HG03565 (cell line): ENCODE data around the gene CNPPD1.
"Not testable (repeated sequence)": the region's sequence is repeated elsewhere in the genome, so short reads cannot be mapped to it uniquely, and the experiment has no call there.

Experiments
- ATAC-seq: cut with Tn5 transposase; IDR thresholded peaks from one replicate; pipeline ENCODE4 v1.9.1; 2021; ENCODE audit warnings: mild to moderate bottlenecking, moderate library complexity; ENCODE audit not compliant: unreplicated experiment

CNPPD1 gene

DNA sequence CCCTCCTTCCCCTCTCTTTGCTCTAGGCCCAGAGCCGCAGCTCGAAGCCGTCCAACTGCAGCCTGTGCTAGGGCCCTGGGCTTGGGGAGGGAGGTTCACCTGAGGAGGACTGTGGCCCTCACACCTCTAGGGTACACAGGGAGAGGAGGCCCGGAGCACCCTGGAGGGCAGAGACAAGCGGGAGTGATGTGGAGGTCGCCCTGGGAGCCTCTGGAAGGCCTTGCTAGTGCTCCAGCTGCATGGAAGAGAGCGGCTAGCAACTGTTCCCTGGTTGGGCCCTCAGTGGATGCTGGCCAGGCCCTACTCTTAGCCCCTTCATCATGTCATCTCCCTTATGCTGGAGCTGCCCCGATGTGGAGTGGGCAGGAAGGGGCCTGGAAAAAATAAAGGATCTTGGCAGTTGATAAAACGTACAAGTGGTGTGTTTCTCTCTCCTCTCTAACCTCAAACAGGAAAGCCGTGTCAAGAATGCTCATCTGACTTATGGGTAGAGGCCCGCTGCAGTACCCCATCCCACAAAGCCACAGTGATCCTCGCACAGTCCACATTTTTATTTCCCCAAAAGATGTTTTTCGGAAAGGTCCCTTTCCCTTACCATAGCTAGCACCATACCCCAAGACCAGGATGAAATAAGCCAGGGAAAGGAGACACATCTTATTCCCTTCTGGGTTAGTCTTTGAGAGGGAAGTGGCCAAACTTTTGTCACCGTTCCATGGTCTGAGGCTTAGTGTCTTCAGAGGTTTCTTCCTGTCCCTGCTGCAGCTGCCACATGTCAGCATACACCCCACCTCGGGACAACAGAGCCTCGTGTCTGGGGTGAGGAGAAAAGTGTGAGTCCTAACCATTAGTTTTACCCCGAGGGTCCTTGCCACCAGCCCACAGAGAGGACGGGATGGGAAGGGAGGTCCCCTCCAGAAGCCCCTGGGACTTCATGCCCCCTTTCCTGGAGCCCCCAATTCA lies 32.8 kb upstream of the CNPPD1 start:
- no peak for ATAC-seq

DNA sequence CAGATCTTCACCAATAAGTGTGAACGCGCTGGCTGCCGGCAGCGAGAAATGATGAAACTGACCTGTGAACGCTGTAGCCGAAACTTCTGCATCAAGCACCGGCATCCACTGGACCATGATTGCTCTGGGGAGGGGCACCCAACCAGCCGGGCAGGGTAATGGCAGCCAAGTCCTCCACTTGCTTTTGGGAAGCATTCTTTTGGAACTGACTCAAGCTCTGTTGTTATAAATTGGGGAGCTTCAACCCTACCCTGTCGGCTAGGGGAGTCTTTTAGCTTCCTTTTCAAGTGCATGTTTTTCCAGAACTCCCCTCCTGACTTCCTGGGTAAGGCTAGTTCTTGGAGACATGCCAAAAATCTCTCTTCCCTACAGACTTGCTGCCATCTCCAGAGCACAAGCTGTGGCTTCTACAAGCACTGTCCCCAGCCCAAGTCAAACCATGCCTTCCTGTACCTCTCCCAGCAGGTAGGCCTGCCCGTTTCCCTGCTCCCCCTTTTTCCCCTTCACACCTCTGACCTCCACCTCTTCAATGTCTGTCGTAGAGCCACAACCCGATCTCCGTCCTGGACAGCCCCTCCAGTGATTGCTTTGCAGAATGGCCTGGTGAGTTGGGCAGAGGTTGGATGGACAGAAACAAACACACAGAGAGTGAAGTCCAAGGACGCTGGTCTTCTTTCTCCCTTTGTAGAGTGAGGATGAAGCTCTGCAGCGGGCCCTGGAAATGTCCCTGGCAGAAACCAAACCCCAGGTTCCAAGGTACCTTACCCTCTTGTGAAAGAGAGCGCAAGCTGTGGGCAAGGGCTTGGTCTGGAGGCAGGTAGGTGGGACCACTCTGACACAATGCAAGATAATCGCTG lies 31.4 kb upstream of the CNPPD1 start:
- no peak for ATAC-seq

DNA sequence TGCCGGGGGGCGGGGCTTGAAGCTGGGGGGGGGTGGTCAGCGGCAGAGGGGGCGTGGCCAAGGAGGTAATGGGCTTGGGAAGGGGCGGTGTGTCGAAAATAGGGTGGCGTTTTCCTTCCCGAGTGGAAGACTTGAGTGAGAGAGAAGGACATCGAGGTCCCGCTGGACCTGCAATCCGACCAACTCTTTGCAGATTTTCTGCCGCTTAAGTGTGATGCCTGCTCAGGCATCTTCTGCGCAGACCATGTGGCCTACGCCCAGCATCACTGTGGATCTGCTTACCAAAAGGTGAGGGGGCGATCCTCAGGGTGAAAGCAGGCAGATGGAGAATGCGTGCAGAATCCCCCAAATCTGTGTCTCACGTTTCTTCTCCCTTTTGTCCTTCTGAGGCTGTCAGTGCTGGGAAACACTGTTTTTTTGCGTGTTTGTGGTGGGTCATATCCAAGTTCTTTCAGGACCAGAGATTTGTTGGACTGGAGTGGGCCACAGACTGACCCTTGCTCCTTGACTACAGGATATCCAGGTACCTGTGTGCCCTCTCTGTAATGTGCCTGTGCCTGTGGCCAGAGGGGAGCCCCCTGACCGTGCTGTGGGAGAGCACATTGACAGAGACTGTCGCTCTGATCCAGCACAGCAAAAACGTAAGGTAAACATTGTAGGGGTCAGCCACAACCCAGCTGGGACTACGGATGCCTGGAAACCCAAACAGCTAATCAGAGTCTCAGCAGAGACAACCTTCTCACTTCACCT lies 30.6 kb upstream of the CNPPD1 start:
- no peak for ATAC-seq

DNA sequence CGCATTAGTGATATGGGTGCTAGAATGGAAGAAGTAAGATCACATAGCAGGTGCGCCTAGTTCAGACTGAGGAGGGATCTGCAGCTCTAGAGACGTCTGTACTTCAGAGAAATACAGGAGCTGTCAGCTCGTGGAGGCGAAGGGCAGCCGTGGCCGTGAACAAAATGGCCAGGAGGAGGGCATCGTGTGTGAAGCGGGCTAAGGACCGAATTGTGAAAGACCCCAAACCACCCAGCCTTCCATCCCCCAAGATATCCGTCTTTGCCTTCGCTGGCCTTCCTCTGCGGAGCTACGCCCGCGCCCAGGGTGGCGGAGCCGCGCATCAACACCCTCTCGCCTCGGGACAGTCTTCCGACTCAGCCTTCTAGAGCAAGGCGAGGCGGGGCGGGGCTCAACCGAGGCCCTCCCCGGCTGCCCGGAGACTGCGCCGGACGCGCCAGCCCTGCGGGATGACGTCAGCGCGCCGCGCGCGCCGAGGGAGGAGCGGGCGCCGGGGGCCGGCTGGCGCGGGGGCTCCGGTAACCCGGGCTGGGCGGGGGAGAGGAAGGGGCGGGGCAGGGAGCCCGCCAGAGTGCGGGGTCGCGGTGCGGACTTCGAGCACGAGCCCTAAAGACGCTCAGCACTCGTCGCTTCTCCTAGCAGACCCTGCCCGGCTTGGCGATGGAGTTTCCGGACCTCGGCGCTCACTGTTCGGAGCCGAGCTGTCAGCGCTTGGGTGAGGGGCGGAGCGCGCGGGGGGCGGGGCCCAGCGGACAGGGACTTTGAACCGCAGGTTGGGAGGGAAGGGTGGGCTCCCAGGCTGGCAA lies 29.8 kb upstream of the CNPPD1 start, which contains the start of gene ZFAND2B:
Gene ZFAND2B, plus strand, starts transcription at position 455 of the 806 bp plus-strand sequence. Its CDS starts 206 bp downstream, at position 661.
- ATAC-seq: peak; percentile 95

DNA sequence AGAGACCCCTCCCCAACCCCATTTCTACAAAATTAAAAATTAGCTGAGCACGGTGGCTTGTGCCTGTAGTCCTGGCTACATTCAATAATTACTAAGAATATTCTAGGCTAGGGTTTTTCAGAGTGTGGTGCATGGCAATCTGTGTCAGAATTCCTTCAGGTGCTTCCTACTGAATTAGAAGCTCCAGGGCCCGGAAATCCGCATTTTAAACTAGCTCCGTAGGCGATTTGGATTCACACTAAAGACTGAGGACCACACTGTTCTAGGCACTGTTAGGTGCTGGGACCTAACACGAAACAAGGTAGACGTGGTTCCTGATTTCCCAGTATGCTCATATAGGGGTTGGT lies 29.2 kb upstream of the CNPPD1 start:
- no peak for ATAC-seq

DNA sequence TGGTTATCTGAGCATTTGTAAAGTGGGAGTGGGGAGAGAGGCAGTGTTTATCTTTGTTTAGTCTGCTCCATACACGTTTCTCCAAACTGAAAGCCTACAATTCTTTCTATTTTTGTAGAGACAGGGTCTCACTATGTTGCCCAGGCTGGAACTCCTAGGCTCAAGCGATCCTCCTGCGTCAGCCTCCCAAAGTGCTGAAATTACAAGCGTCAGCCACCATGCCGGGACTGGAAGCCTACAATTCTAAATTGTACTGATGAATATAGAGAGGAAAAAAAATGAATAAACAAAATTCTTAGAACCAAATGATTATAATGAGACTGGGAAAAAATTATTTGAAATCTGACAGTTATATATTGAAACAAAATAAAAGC lies 28.4 kb upstream of the CNPPD1 start:
- no peak for ATAC-seq

DNA sequence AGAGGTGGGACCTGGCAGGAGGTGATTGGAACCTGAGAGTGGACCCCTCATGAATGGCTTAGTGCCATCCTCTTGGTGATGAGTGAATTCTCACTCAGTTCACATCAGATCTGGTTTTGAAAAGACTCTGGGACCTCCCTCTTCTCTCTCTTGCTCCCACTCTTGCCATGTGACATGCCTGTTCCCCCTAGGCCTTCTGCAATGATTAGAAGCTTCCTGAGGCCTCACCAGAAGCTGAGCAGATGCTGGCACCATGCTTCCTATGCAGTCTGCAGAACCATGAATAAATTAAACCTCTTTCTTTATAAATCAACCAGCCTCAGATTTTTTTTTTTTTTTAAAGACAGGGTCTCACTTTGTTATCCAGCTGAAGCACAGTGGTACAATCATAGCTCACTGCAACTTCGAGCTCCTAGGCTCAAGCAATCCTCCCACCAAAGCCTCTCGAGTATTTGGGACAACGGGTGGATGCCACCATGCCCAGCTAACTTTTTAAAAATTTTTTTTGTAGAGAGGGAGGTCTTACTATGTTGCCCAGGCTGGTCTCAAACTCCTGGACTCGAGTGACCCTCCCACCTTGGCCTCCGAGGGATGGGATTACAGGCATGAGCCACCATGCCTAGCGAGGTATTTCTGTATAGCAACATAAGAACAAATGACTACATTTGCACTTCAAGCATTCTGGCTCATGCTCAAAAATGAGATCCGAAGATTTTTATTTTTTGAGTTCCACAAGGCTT lies 27.9 kb upstream of the CNPPD1 start:
- ATAC-seq: no peak

DNA sequence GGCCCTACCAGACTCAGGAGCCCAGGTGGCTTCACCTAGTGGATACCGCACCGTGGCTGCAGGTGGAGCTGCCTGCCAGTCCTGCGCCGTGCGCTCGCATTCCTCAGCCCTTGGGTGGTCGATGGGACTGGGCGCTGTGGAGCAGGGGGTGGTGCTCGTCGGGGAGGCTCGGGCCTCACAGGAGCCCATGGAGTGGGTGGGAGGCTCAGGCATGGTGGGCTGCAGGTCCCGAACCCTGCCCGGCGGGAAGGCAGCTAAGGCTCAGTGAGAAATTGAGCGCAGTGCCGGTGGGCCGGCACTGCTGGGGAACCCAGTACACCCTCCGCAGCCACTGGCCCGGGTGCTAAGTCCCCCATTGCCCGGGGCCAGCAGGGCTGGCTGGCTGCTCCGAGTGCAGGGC lies 24.6 kb upstream of the CNPPD1 start:
- not testable (repeated sequence) for ATAC-seq

DNA sequence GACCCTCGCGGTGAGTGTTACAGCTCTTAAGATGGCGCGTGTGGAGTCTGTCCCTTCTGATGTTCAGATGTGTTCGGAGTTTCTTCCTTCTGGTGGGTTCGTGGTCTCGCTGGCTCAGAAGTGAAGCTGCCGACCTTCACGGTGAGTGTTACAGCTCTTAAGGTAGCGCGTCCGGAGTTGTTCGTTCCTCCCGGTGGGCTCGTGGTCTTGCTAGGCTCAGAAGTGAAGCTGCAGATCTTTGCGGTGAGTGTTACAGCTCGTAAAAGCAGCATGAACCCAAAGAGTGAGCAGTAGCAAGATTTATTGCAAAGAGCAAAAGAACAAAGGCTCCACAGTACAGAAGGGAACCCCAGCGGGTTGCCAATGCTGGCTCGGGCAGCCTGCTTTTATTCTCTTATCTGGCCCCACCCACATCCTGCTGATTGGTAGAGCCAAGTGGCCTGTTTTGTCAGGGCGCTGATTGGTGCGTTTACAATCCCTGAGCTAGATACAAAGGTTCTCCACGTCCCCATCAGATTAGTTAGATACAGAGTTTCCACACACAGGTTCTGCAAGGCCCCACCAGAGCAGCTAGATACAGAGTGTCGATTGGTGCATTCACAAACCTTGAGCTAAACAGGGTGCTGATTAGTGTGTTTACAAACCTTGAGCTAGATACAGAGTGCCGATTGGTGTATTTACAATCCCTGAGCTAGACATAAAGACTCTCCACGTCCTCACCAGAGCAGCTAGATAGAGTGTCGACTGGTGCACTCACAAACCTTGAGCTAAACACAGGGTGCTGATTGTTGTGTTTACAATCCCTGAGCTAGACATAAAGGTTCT lies 24.0 kb upstream of the CNPPD1 start:
- ATAC-seq: not testable (repeated sequence)

DNA sequence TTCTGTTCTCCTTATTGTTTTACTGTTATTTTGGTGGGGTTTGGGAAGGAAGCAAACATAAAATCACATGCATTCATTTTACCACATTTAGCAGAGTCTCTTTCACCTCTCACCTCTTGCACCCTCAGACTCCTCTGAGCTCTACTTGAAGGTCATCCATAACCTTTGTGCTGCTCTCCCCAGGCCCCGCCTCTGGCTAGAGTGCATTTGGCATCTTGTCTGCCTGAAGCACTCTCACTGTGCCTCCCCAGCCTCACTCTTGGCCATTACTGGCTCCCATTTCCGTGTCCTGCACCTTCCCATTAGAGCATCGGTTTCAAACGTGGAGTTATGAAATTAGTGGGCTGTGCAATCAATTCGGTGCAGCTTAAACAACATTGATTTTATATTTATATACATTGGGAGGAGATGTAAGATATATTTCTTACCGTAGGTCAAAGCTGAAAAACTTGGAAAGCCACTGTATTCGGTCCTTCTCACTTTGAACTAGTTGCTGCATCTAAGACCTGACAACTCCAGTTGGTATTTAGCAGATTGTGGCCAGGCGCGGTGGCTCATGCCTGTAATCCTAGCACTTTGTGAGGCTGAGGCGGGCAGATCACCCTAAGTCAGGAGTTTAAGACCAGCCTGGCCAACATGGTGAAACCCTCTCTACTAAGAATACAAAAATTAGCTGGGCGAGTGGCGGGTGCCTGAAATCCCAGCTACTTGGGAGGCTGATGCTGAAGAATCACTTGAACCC lies 22.9 kb upstream of the CNPPD1 start:
- no peak for ATAC-seq

DNA sequence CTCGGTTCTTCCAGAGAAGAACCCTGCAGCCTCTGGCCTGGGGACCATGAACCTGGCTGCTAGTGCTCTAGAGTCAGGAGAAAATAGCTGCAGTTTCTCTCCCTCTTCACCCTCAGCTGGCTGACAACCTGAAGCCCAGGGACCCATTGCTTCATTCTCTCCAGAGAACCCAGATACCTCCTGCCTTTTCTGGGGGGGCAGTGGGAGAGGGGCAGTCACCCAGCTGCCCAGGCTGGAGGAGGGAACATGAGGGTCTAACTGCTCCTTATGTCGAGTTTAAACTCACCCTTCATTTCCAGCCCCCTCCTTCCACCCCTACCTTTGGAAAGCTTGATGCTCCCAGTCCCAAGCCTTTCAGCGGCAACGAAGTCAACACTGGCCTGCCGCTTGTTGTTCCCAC lies 22.2 kb upstream of the CNPPD1 start:
- no peak for ATAC-seq

DNA sequence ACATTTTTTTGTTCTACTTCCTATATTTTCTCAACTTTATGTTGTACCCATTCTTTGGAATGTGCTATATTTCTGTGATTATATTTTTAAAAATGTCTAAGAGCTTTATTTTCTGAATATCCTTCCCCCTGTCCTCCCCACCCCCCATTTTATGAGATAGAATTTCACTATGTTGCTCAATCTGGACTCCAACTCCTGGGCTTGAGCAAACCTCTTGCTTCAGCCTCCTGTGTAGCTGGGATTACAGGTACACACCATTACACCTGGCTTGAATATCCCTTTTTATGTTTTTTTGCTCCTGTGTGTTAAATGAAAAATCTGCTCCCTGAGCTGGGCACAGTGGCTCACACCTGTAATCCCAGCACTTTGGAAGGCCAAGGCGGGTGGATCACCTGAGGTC lies 20.7 kb upstream of the CNPPD1 start:
- no peak for ATAC-seq

DNA sequence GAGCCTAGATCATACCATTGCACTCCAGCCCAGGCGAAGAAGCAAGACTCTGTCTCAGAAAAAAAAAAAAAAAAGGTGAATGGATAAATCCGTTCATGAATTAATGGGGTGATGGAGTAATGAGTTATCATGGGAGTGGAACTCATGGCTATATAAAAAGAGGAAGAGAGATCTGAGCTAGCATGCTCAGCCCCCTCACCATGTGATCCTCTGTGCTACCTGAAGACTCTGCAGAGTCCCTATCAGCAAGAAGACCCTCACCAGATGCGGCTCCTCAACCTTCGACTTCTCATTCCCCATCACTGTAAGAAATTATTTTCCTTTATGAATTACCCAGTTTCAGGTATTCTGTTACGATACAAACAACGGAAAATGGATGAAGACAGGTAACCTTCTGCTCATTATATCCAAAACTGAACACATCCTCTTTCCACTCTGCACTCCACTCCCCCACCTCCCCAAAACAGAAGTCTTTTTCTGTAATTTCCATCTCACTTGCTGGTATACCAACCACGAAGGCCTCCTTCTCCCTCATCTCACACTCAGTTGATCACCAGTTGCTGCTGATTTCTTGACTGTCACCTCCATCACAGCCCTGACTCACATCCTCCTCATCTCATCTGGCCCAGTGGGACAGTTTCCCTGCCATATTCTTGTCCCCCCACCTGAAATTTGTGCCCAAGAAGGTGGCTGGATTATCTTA lies 10.2 kb upstream of the CNPPD1 start:
- no peak for ATAC-seq

DNA sequence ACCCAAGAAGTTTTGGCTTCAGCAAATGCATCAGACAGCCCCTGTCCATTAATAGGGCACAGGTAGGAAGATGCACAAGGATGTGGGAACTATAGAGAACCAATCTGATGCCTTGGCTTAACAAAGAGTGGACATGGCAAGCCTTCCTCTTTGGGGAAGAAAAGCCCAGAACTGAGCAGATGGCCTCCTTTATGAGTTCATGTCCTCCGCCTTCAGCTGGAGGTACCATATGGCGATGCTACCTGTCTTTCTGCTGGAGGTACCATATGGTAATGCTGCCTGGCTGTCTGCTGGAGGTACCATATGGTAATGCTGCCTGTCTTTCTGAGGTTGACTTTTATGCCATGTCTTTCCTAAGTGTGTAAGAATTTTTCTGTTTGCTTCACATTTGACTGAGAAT lies 7.4 kb upstream of the CNPPD1 start:
- no peak for ATAC-seq

DNA sequence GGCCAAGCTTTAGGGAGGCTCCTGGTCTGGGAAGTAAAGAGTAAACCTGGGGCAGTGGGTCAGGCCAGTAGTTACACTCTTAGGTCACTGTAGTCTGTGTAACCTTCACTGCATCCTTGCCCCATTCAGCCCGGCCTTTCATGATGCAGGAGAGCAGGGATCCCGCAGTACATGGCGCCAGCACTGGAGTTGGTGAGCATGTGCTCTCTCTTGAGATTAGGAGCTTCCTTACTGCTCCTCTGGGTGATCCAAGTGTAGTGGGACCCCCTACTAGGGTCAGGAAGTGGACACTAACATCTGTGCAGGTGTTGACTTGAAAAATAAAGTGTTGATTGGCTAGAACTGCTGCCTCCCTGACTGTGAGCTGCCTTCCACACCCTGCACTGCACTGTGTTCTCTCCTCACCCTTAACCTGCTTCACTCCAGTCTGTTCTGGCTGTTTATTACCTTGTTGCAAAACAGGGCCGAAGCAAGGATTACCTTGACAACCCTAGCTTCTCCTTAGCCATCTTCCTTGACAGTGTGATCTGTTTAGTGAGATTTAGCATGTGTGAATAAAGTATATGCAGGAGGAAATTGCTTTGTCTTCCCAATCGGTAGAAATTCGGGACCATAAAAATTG lies 6.5 kb upstream of the CNPPD1 start:
- ATAC-seq: no peak

DNA sequence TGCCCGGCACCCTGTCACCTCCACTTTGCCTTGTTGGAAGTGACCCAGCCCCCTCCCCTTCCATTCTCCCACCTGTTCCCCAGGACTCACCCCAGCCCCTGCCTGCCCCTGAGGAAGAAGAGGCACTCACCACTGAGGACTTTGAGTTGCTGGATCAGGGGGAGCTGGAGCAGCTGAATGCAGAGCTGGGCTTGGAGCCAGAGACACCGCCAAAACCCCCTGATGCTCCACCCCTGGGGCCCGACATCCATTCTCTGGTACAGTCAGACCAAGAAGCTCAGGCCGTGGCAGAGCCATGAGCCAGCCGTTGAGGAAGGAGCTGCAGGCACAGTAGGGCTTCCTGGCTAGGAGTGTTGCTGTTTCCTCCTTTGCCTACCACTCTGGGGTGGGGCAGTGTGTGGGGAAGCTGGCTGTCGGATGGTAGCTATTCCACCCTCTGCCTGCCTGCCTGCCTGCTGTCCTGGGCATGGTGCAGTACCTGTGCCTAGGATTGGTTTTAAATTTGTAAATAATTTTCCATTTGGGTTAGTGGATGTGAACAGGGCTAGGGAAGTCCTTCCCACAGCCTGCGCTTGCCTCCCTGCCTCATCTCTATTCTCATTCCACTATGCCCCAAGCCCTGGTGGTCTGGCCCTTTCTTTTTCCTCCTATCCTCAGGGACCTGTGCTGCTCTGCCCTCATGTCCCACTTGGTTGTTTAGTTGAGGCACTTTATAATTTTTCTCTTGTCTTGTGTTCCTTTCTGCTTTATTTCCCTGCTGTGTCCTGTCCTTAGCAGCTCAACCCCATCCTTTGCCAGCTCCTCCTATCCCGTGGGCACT lies 5.8 kb upstream of the CNPPD1 start:
- ATAC-seq: no peak
